Activated T-helper 1 cell treated with anti-CD3 and anti-CD28 coated beads, Interleukin-12 subunit alpha, Interleukin-12 subunit beta, Interleukin-2, Interleukin-4 antibody, amounts not matched to agents 30 ng/mL and 10 ng/mL and 1 ng/mL, durations not matched to agents 14 hours and 24 hours and 36 hours (primary cell): ENCODE measurements around the gene TST. TPM values are rescaled to one million over a fixed set of nuclear protein-coding genes. Genes with fewer than 3 reads are reported as not detected.

ENCODE experiments used
- DNase-seq: peaks from one replicate; pipeline ENCODE4 v3.0.0; 2021; ENCODE audit warnings: low spot score
- H3K27ac Mint-ChIP-seq: one replicate; pipeline ENCODE4 v1.8.0; 2021; ENCODE audit warnings: mild to moderate bottlenecking, mixed read lengths
- H3K27me3 Mint-ChIP-seq: one replicate; pipeline ENCODE4 v1.8.0; 2022; ENCODE audit warnings: mild to moderate bottlenecking, moderate library complexity, mixed read lengths; ENCODE audit not compliant: insufficient read depth
- H3K36me3 Mint-ChIP-seq: one replicate; pipeline ENCODE4 v1.8.0; 2021; ENCODE audit warnings: low read depth, mixed read lengths
- H3K4me1 Mint-ChIP-seq: one replicate; pipeline ENCODE4 v1.8.0; 2021; ENCODE audit warnings: low read depth, mixed read lengths
- H3K4me3 Mint-ChIP-seq: one replicate; pipeline ENCODE4 v1.8.0; 2021; ENCODE audit warnings: mild to moderate bottlenecking, moderate library complexity, mixed read lengths
- H3K9me3 Mint-ChIP-seq: one replicate; pipeline ENCODE4 v1.8.0; 2021; ENCODE audit warnings: mixed read lengths
- intact Hi-C: fragments of 100-400 bp; cut with micrococcal nuclease; formaldehyde crosslinking; loops from one replicate; pipeline ENCODE4 v1.15.1; 2024
- total RNA-seq: library from RNA; stranded (reverse); gene quantifications from 2 replicates; pipeline ENCODE4 v1.2.3, GENCODE V29; 2022

Gene TST
- total RNA-seq, 1 donor from 2014 or later: 8.2 TPM

- DNase-seq: no peak
- Mint-ChIP-seq H3K36me3 (peaks cover 23% of the 10 kb centered on the region), H3K4me1 (peaks cover 15% of the 10 kb centered on the region), H3K4me3 (no peak overlapping the region), H3K27ac (no peak overlapping the region), H3K9me3 (no peaks in the 10 kb centered on the region), H3K27me3 (no peaks in the 10 kb centered on the region)
- intact Hi-C loops: no loop called here
These were observed 40.7 kb upstream of the TST start for GRCh38 chr22:37059876-37060449.

- no peak overlapping the region for H3K27ac Mint-ChIP-seq
- intact Hi-C loops: no loop called here
- H3K27me3 Mint-ChIP-seq: no peaks in the 10 kb centered on the region
- no peak for DNase-seq
- H3K4me1 Mint-ChIP-seq: peaks cover 15% of the 10 kb centered on the region
- no peaks in the 10 kb centered on the region for H3K9me3 Mint-ChIP-seq
- no peak overlapping the region for H3K4me3 Mint-ChIP-seq
- H3K36me3 Mint-ChIP-seq: peaks cover 19% of the 10 kb centered on the region
These were observed 39.9 kb upstream of the TST start for GRCh38 chr22:37058917-37059701.

- intact Hi-C loops: no loop called here
- H3K4me3 Mint-ChIP-seq: no peak overlapping the region
- peaks cover 19% of the 10 kb centered on the region for H3K36me3 Mint-ChIP-seq
- H3K9me3 Mint-ChIP-seq: no peaks in the 10 kb centered on the region
- no peaks in the 10 kb centered on the region for H3K27me3 Mint-ChIP-seq
- peaks cover 15% of the 10 kb centered on the region for H3K4me1 Mint-ChIP-seq
- H3K27ac Mint-ChIP-seq: no peak overlapping the region
- no peak for DNase-seq
These were observed 38.7 kb upstream of the TST start for GRCh38 chr22:37057796-37058510.

GRCh38 chr22:37057226-37057625 is 38.0 kb upstream of the TST start:
- intact Hi-C loops: no loop called here
- Mint-ChIP-seq H3K27me3 (no peaks in the 10 kb centered on the region), H3K27ac (no peak overlapping the region), H3K9me3 (no peaks in the 10 kb centered on the region), H3K36me3 (peaks cover 19% of the 10 kb centered on the region), H3K4me3 (no peak overlapping the region), H3K4me1 (peaks cover 22% of the 10 kb centered on the region)
- no peak for DNase-seq

- Mint-ChIP-seq H3K27me3 (no peaks in the 10 kb centered on the region), H3K9me3 (no peaks in the 10 kb centered on the region), H3K4me1 (peaks cover 23% of the 10 kb centered on the region), H3K4me3 (no peak overlapping the region), H3K27ac (no peak overlapping the region), H3K36me3 (peaks cover 18% of the 10 kb centered on the region)
- intact Hi-C loops: no loop called here
- no peak for DNase-seq
These were observed 37.0 kb upstream of the TST start for GRCh38 chr22:37056246-37056645.

GRCh38 chr22:37054600-37055365 is 35.5 kb upstream of the TST start:
- no peak overlapping the region for H3K4me3 Mint-ChIP-seq

GRCh38 chr22:37054056-37054395 is 34.8 kb upstream of the TST start:
- intact Hi-C loops: no loop called here
- H3K36me3 Mint-ChIP-seq: peaks cover 14% of the 10 kb centered on the region
- H3K27me3 Mint-ChIP-seq: peaks cover 1% of the 10 kb centered on the region
- DNase-seq: no peak
- H3K4me3 Mint-ChIP-seq: peak overlapping the region; percentile 53
- no peaks in the 10 kb centered on the region for H3K9me3 Mint-ChIP-seq
- H3K4me1 Mint-ChIP-seq: peaks cover 9% of the 10 kb centered on the region
- no peak overlapping the region for H3K27ac Mint-ChIP-seq

More at GRCh38 chr22:37054600-37055365, 35.5 kb upstream of the TST start:
- H3K27ac Mint-ChIP-seq: no peak overlapping the region
- H3K4me1 Mint-ChIP-seq: peaks cover 9% of the 10 kb centered on the region
- intact Hi-C loops: no loop called here
- H3K36me3 Mint-ChIP-seq: peaks cover 14% of the 10 kb centered on the region
- no peaks in the 10 kb centered on the region for H3K9me3 Mint-ChIP-seq
- DNase-seq: no peak
- H3K27me3 Mint-ChIP-seq: peaks cover 1% of the 10 kb centered on the region

- H3K4me1 Mint-ChIP-seq: peaks cover 9% of the 10 kb centered on the region
- no peaks in the 10 kb centered on the region for H3K9me3 Mint-ChIP-seq
- peak overlapping the region; percentile 87 for H3K4me3 Mint-ChIP-seq
These were observed 34.2 kb upstream of the TST start for GRCh38 chr22:37053310-37054055.

GRCh38 chr22:37052386-37053309 is 33.4 kb upstream of the TST start:
- H3K27me3 Mint-ChIP-seq: peaks cover 1% of the 10 kb centered on the region
- intact Hi-C loops: no loop called here
- H3K4me1 Mint-ChIP-seq: peaks cover 9% of the 10 kb centered on the region
- H3K27ac Mint-ChIP-seq: peak overlapping the region; percentile 74
- peak overlapping the region; percentile 87 for H3K4me3 Mint-ChIP-seq
- H3K9me3 Mint-ChIP-seq: no peaks in the 10 kb centered on the region
- no peak for DNase-seq
- peaks cover 11% of the 10 kb centered on the region for H3K36me3 Mint-ChIP-seq

More at GRCh38 chr22:37053310-37054055, 34.2 kb upstream of the TST start:
- Mint-ChIP-seq H3K27me3 (peaks cover 1% of the 10 kb centered on the region), H3K27ac (no peak overlapping the region), H3K36me3 (peaks cover 14% of the 10 kb centered on the region)
- intact Hi-C loops: no loop called here
- DNase-seq: no peak

- H3K36me3 Mint-ChIP-seq: peaks cover 6% of the 10 kb centered on the region
- peaks cover 9% of the 10 kb centered on the region for H3K4me1 Mint-ChIP-seq
- H3K27ac Mint-ChIP-seq: peak within 1 kb of the TSS; percentile 74
- H3K4me3 Mint-ChIP-seq: peak within 1 kb of the TSS; percentile 87
- H3K9me3 Mint-ChIP-seq: no peaks in the 10 kb centered on the region
- intact Hi-C loops: loop anchor here (1.0 kb wide), 1 partner anchor 275 kb away; the partner anchor contains the start of gene IFT27
- peak; percentile 79 for DNase-seq
- peaks cover 1% of the 10 kb centered on the region for H3K27me3 Mint-ChIP-seq
These were observed 32.4 kb upstream of the TST start, which contains the start of gene KCTD17 for GRCh38 chr22:37051391-37052385. TSS of gene KCTD17 (plus strand) at chr22:37051742. CDS start at chr22:37051761, 19 bp downstream.
